ENCODE data around the gene CCIN.
"Not testable (repeated sequence)": the region's sequence is repeated elsewhere in the genome, so short reads cannot be mapped to it uniquely, and the experiment has no call there.

CCIN gene

DNA sequence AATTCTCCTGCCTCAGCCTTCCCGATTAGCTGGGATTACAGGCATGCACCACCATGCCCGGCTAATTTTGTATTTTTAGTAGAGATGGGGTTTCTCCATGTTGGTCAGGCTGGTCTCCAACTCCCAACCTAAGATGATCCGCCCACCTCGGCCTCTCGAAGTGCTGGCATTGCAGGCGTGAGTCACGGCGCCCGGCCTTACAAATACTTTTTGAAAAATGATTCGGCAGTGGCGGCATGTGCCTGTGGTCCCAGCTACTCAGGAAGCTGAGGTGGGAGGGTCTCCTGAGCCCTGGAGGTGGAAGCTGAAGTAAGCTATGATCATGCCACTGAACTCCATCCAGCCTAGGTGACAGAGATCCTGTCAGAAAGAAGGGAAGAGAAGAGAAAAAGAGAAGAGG, 9.1 kb upstream of the CCIN start:
- not testable (repeated sequence) for DNase-seq

DNA sequence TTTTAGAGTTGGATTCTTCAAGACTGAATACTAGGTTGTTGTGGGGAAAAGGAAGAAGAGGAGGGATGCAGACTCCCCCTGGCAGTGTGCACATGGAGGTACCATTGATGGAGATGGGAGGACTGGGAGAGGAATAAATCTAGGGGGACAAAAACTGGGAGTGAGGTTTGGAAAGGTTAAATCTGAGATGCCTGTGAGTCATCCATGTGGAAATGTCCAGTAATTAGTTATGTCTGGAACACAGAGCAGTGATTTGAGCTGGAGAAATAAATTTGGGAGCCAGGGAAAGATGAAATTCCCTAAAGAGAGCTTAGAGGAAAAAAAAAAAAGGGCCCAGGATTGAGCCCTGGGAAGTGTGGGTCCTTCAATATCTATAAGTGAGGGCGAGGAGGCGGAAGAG, 8.0 kb upstream of the CCIN start:
- DNase-seq = no peak

DNA sequence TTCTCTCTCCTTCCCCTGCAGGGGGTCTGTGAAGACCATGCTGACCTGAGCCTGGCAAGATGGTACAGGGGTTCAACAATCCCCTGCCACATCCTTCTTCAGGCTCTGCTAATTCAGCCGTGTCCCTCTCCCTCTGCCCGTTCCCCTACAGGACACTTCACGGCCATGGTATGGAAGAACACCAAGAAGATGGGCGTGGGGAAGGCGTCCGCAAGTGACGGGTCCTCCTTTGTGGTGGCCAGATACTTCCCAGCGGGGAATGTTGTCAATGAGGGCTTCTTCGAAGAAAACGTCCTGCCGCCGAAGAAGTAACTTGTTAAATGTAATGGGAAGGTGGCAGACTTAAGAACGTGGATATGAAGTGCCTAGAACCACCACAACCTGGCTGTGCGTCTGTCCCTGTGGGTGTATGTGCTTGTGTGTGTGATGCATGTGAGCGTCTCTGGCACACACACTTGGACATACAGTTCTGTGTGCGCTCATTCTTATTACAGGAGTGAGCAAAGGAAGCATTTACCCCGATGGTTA, 6.9 kb upstream of the CCIN start:
- DNase-seq = no peak

DNA sequence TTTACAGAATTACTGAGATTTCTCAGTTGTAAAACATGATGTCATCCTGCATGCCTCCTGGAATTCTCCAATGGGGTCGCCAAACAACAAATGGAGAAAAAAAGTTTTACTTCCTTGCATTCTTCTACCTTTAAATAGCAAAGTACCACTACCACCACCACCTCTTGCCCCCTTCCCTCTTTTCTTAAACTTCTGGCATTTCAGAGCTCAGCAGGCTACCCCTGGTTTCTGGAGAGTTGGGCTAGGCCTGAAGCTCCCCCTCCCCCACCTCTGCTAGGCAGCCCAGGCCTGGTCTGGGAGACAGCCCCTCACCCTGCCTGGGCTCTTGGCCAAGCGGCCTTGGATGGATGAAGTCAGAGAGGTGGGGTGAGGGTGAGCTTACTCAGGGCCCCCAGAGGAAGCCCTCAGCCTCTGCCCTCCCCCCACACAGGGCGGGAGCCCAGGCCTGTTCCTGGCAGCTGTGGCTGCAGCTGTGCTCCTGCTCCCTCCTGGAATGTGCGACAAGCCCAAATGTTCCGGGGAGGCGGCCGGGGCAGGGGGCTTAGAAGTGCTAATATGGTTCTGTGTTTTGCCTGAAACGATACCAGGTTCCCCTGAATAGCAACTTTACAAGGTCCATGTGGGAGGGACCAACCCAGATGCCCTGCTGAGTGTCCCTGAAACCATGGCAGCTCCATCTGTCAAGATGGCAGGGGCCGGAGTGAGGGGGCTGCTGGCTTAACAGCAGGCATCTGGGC, 6.0 kb upstream of the CCIN start:
- DNase-seq = no peak

DNA sequence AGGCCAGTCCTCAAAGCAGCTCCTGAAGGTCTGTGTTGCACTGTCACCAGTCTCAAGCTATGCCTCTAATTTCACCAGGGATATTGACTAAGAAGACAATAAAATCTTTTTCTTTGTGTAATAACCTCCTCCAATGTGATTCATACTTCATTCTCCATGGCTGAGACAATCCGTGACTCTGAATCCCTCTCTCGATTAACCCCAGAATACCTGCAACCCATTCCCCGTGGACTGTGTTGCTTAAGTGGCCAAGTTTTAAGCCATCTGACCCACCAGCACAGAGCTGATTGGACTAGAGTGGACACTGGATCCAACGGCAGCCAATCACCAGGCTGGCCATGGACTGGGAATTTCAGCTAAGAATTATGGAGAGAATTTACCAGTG, 5.4 kb upstream of the CCIN start:
- no peak for DNase-seq

DNA sequence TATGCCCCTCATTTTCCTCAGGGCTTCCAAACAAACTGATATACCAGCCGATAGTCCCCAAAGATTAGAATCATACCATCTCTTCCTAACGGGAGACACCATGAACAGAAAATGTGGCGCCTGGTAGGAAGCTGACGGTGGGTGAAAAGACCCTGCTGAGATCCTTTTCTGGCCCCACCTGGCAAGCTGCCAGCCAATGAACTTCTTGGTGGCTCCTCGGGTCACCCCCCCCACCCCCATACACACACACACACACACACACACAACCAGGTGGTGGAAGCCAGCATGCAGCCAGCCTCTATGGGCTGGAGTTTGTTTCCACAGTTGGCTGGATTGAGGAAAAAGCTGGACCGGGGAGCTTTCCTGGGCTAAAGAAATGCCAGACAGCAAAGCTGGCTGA, 4.8 kb upstream of the CCIN start:
- DNase-seq = no peak

DNA sequence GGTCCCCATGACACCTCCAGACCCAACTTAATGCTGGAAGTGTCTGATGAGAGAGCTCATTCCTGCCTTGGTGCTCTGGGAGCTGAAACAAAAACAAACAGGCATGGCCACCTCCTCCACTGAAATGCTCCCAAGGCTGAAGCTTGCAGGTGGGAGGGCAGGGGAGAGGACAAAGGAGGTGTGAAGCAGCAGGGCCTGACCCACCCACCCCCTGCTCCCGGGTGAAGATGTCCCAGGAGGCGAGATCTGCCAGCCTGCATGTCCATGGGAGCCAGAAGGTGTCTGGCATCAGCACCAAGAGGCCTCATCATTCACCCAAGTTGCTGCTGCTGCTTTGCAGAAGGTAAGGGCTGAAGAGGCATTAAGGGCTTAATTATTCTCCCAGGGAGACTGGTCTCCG, 4.2 kb upstream of the CCIN start:
- no peak for DNase-seq

DNA sequence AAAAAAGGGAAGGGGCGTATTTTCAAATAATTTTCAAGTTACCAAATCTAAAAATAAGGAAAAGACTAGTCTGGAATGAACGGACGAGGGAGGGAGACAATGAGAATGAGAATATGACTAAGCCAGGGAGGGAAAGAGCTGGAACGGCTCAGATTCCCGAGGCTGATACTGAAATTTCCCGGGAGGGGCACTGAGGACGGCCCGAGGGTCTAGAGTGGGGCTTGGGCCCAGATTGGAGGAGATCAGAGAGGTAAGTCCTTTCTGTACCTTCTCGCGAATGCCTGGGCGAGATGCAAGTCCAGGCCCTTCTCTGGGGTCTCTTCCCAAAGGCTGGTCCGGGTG, 3.4 kb upstream of the CCIN start:
- no peak for DNase-seq

DNA sequence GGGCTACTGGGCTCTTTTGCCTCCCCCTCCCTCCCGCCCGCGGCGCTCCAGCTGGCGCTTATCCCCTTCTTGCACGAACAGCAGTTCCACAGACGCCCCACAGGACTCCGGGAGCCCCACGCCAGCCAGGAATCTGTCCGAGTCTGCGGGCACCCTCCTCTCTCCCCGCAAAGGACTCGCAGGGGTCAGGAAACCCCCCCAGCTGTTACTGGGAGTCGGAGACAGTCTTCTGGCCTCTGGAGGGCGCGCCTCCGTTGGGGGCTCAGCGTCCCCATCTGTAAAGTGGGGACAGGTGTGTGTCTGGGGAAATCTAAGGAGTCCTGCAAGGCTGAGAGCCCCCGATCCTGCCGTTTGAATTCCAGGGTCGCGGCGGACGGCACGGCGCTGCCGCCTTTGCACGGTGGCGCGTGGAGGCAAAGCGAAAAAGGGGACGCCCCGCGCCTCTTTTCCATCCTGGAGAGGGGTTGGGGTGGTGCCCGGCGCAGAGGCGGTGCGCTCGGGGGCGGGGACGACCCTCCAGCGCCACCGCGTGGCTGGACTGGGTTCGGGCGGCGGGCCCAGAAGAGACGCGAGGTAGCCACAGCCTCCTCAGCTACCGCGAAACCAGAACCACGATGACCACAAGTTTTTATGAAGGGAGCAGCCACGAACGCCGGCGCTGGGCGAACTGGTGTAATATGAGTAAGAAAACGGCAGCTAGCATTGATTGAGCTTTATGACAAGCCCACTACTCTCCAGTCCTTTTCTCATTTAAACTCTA, 2.8 kb upstream of the CCIN start:
- DNase-seq = peak; percentile 86 to 91 (median 90)

DNA sequence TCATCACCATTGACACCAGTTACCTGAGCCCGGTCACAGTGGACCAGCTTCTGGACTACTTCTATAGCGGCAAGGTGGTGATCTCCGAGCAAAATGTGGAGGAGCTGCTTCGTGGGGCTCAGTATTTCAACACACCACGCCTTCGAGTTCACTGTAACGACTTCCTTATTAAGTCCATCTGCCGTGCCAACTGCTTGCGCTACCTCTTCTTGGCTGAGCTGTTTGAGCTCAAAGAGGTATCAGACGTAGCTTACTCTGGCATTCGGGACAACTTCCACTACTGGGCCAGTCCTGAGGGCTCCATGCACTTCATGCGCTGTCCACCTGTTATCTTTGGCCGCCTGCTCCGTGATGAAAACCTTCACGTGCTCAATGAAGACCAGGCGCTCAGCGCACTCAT, 520 bp downstream of the CCIN start:
- DNase-seq = peak in 3 of 4 experiments; percentile 64 to 71 (median 71)

DNA sequence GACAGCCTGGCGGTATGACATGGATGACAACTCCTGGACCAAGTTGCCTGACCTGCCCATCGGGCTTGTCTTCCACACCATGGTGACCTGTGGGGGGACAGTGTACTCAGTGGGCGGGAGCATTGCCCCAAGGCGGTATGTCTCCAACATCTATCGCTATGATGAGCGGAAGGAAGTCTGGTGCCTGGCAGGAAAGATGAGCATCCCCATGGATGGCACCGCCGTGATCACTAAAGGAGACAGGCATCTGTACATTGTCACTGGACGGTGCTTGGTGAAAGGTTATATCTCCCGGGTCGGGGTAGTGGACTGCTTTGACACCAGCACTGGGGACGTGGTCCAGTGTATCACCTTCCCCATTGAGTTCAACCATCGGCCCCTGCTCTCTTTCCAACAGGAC, 1.3 kb downstream of the CCIN start:
- no peak for DNase-seq

DNA sequence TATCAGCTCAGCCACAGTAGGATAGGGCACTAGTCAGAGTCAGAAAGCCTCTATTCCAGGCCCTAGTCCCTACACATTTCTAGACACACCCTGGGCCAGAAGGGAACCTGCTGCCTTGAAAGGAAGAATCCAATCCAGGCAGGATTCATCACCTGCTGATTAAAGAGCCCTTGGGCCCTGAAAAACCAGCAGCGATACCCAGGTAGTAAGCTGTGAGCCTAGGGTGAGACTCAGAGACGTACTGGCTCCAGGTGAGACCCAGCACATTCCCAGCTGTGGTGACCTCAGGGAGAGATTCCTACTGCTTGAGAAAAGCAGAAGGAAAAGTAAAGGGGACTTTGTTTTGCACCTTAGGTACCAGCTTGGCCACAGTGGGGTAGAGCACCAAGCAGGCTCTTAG, 4.7 kb downstream of the CCIN start:
- DNase-seq = no peak

DNA sequence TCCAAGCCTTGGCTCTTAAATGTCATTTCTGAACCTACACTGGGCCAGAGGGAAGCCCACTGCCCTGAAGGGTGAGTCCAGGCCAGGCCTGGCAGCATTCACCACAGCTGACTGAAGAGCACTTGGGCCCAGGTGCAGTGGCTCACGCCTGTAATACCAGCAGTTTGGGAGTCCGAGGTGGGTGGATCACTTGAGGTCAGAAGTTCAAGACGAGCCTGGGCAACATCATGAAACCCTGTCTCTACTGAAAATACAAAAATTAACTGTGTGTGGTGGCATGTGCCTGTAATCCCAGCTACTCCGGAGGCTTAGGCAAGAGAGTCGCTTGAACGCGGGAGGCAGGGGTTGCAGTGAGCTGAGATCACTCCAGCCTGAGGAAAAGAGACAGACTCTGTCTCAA, 5.1 kb downstream of the CCIN start:
- no peak for DNase-seq

DNA sequence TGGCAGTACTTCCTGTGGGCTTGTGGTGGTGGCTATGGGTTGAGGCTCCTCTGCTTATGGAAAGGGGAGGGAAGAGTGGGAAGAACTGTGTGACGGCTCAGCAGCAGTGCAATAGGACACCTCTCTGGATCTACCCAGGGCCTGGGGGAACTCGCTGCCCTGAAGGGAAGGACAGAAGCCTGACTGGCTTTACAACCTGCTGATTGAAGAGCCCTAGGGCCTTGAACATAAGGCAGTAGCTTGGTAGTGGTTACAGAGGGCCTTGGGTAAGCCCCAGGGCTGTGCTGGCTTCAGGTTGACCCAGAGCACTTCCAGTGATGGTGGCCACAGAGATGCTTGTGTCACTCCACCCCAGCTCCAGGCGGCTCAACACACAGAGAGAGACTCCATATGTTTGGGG, 5.5 kb downstream of the CCIN start:
- DNase-seq = no peak

DNA sequence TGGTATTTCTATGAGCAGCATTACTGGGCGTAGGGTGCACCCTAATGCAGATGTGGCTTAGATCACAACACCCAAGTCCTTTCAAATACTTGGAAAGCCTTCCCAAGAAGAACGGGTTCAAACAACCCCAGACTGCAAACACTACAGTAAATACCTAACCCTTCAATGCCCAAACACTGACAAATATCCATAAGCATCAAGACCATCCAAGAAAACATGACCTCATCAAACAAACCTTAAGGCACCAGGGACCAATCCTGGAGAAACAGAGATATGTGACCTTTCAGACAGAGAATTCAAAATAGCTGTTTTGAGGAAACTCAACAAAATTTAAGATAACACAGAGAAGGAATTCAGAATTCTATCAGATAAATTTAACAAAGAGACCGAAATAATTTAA, 6.0 kb downstream of the CCIN start:
- not testable (repeated sequence) for DNase-seq

DNA sequence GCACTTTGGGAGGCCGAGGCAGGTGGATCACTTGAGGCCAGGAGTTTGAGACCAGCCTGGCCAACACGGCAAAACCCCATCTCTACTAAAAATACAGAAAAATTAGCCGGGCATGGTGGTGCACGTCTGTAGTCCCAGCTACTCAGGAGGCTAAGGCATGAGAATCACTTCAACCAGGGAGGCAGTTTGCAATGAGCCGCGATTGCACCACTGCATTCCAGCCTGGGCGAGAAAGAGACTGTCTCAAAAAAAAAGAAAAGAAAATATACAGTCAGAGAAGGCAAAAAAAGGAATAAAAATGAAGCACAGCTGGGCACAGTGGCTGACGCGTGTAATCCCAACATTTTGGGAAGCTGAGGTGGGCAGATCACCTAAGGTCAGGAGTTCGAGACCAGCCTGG, 7.3 kb downstream of the CCIN start:
- not testable (repeated sequence) for DNase-seq

DNA sequence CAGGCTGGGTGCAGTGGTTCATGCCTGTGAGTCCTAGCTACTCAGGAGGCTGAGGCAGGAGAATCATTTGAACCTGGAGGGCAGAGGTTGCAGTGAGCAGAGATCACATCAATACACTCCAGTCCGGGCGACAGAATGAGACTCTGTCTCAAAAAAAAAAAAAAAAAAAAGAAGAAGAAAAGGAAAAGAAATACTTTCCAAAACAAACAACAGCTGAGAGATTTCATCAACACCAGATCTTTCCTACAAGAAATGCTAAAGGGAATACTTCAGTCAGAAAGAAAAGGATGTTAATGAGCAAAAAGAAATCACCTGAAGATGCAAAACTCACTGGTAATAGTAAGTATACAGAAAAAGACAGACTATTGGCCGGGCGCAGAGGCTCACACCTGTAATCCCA, 8.4 kb downstream of the CCIN start:
- DNase-seq = no peak

DNA sequence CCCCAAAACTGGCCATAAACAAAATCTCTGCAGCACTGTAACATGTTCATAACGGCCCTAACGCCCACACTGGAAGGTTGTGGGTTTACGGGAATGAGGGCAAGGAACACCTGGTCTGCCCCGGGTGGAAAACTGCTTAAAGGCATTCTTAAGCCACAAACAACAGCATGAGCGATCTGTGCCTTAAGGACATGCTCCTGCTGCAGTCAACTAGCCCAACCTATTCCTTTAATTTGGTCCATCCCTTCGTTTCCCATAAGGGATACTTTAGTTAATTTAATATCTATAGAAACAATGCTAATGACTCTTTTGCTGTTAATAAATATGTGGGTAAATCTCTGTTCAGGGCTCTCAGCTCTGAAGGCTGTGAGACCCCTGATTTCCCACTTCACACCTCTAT, 11.1 kb downstream of the CCIN start:
- not testable (repeated sequence) for DNase-seq

DNA sequence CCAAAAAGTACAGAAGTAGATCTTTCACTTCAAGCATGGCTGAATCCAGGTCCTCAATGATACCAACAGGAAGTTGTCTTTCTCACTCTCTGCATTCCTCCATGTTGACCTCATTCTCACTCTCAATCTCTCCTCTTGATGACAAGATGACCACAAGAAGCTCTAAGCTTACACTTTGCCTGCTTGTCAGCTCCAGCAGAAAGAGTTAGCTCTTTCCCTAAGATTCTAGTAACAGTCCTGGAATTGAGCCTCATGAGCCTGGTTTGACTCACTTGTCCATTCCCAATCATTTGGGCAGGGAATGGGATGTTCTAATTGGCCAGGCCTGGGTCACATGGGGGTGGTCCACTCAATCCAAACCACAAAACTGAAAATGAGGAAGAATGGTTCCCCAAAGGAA, 18.2 kb downstream of the CCIN start:
- no peak for DNase-seq

DNA sequence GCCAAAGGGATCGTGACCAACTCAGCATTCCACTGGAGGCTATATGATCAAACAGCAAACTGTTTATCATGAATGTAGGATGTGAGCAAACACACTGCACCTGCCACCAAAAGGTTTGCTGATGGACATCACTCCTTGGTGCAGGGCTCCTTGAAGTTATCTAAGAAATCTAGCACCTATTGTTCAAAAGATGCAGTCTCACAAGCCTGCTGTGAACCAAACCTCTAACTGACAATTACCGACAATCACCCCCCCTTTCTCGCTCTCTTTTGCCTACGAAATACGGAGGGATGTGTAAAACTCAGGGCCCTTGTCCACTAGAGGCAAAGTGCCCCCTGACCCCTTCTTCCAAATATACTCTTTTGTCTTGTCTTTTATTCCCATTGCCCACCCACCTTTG, 19.0 kb downstream of the CCIN start:
- no peak for DNase-seq

DNA sequence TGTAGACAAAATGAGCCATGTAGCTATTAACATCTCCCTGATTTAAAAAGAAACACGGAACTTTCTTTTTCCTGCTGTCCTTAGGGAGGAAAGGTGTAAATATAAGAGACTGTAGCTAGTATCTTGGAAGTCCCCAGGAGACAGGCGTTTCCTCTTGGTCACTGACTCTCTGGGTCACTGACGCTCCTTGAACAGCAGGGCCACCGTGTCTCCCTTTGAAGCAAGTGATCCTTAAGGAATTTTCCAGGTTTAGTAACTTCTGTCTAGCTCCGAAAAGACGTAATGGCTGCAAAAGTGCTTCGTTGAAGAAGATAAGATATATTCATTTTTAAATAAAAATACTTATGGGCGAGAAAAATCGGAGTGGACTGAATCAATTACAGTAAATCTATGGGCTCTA, 20.8 kb downstream of the CCIN start:
- peak; percentile 53 to 65 (median 61) for DNase-seq

DNA sequence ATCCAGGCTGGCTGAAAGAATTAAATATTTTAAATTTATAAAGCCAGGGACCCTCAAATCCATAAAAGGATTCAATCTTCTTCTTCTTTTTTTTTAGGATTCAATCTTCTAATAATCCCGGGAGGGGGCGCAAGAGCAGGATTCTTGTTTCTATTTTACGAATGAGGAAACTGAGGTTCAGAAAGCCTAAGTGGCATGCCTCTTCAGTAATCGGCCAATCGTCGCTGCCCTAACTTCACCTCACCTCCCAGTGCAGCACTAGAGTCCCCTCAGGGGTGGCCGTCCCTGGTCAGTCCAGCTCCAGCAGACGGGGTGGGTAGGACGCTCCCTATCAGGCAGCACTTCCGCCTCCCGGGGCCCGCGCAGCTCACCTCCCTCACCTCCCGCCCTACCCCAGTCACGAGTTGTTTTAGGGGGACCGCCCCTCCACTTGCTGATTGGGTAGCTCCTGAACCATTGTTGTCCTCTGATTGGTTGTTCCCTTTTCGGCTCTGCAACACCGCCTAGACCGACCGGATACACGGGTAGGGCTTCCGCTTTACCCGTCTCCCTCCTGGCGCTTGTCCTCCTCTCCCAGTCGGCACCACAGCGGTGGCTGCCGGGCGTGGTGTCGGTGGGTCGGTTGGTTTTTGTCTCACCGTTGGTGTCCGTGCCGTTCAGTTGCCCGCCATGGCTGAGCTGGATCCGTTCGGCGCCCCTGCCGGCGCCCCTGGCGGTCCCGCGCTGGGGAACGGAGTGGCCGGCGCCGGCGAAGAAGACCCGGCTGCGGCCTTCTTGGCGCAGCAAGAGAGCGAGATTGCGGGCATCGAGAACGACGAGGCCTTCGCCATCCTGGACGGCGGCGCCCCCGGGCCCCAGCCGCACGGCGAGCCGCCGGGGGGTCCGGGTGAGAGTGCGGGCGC, 21.5 kb downstream of the CCIN start, which contains the start of gene CLTA:
TSS of gene CLTA (plus strand) at position 534 of the 902 bp plus-strand sequence. CDS start at position 670, 136 bp downstream.
- peak; percentile 97 to 99 (median 98) for DNase-seq

DNA sequence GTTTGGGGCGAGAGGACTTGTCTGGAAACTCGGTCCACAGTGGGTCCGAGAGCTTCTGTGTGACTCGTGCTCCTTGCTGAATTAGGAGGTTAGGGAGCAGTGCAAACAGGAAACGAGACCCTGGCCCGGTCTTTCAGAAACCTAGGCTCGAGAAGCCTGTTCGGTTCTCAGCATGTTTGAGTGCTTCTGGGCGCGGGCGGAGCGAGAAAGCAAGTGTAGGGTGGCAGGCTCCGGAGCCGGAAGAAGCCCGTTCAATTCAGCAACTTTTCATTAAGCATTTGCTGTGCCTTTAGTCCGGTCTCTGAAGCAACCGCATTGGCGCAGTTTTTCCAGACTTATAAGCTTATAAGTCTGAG, 22.1 kb downstream of the CCIN start:
- DNase-seq = peak; percentile 33 to 71 (median 56)
